ENCODE data around the gene GRIA3. TPM values are rescaled to one million over a fixed set of nuclear protein-coding genes. Genes with fewer than 3 reads are reported as not detected.

The GRIA3 gene
- total and polyA plus RNA-seq, 10 of the 15 experiments (the other 5 are each of a cell fraction or from before 2014, with no cell fraction given) = 0.45 to 4.3 (median 2.2) TPM

DNA sequence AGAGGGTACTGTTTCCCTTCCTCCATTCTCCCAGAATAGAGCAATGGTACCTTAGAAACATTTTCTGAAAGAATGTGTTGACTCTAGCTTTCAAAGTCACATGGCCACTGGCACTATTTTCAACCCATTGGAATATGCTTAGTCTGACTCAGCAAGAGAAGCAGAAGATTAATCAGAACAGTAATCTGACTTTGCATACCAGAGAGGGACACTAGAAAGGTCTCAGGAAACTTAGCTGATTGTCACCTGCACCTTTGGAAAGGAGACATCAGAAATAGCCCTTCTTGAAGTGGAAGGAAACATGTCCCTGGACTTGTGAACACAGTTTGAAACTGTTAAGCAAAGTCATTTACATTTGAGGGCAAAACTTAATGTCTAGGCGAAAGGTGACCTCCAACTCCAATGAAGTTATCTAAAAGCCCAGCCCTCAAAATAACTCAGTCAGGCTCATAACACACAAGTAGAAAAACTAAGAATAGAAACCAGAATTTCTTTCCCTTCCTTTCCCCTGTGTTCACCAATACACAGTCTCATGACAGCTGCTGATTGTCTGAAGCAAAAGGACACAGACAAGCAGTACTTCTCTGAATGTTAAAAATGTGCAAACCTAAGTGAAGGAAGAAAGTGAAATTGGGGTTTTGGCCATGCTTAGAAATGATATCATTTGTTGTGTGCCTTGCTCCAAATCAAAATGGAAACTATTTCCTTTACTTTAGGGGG lies 270.8 kb downstream of the GRIA3 start:
- no peak overlapping the region for H2AFZ ChIP-seq (ENCODE audit: control insufficient read depth, low read depth, low read length)
- no peaks in the 10 kb centered on the region for H3K9me3 ChIP-seq (replicated peaks; ENCODE audit: control insufficient read depth, insufficient read depth, low read length)
- H4K20me1 ChIP-seq (ENCODE audit: control insufficient read depth, insufficient read depth) = no peaks in the 10 kb centered on the region
- TF ChIP-seq MEF2A (IDR thresholded peaks at IDR 0.05; ENCODE audit: insufficient read depth, low read depth, low read length) (0 out of 2 replicates have a peak, but pooled peaks have one; percentile 17), SMAD5 (IDR thresholded peaks at IDR 0.05; ENCODE audit: low read depth) (no peak), NFIC (IDR thresholded peaks at IDR 0.05; ENCODE audit: low read depth, low read length) (0 out of 2 replicates have a peak, but pooled peaks have one; percentile 19)
- H3K4me1 ChIP-seq (ENCODE audit: control insufficient read depth, insufficient read depth, low read length) = no peaks in the 10 kb centered on the region; the same call in 1 of the 2 replicates
- CTCF ChIA-PET = interaction anchor here (0.6 to 1.5 kb wide), 2 partner anchors 32 to 544 kb away, joined by 3 to 4 read pairs; no protein-coding TSS in a partner anchor
- H3K27ac ChIP-seq (ENCODE audit: control insufficient read depth, insufficient read depth) = peak overlapping the region; percentile 4; the same call in 1 of the 2 replicates
- BruUV-seq (replicated peaks) = no TSS peak
- 63% methylated on average over 1 of the region's 1 CpG for WGBS (ENCODE audit: insufficient coverage, insufficient replicate concordance, low lambda C conversion rate, missing lambda C conversion rate)
- POLR2A ChIA-PET = interaction anchor here (1.0 kb wide), 1 partner anchor 36 kb away, joined by 3 read pairs; no protein-coding TSS in a partner anchor
- H3K4me2 ChIP-seq (ENCODE audit: control insufficient read depth, insufficient read depth) = peak overlapping the region; percentile 11; the same call in 1 of the 2 replicates
- no peaks in the 10 kb centered on the region for H3K36me3 ChIP-seq (ENCODE audit: control insufficient read depth in 2 of 2, insufficient read depth in 2 of 2, low read length in 1 of 2)
- H3K4me3 ChIP-seq = no peak overlapping the region
- in situ Hi-C loops (cut with MboI) (no loop called here), intact Hi-C loops (cut with micrococcal nuclease; ENCODE audit: unreplicated experiment) (loop anchor here (5.0 kb wide), 1 partner anchor 137 kb away; no protein-coding TSS in a partner anchor)
- no peaks in the 10 kb centered on the region for H3K27me3 ChIP-seq (replicated peaks in 1 of 2; ENCODE audit: control insufficient read depth in 2 of 2, insufficient read depth in 2 of 2, low read length in 1 of 2)
- RAD21 ChIA-PET (ENCODE audit: unreplicated experiment) = interaction anchor here (1.5 kb wide), 1 partner anchor 33 kb away, joined by 4 read pairs; no protein-coding TSS in a partner anchor
- ATAC-seq (no peak; the same call in 1 of the 3 replicates), FAIRE-seq (no peak), DNase-seq (ENCODE audit: low read depth, low spot score) (no peak)
- SMC1A ChIA-PET (ENCODE audit: uncharacterized antibody, unreplicated experiment) = interaction anchor here (1.5 kb wide), 1 partner anchor 11 kb away, joined by 3 read pairs; no protein-coding TSS in a partner anchor
- H3K9ac ChIP-seq (ENCODE audit: control insufficient read depth, insufficient read depth, low read length) = no peak overlapping the region
- H3K79me2 ChIP-seq (ENCODE audit: control insufficient read depth, insufficient read depth, low read length) = no peaks in the 10 kb centered on the region

DNA sequence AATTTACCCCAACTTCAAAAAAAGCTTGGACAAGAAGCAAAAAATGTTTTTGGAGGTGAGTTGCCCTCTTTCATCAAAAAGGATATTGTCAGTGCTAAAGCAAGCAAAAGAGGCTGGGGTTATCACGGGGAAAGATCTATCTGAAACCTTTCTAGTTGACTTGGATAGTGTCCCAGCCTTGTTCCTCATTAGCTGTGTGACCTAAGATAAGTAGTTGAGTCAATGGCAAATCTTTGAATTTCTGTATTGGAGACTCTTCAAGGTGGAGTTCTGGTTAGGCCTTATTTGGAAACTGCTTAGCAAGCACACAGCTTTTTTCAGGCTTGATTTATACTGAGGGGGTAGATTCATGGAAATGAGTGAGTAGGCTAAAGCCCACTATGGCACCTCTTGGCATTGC lies 271.6 kb downstream of the GRIA3 start:
- Histone ChIP-seq H3K9me3 (replicated peaks; ENCODE audit: control insufficient read depth, insufficient read depth, low read length) (no peaks in the 10 kb centered on the region), H4K20me1 (ENCODE audit: control insufficient read depth, insufficient read depth) (no peaks in the 10 kb centered on the region), H2AFZ (ENCODE audit: control insufficient read depth, low read depth, low read length) (no peak overlapping the region), H3K27ac (ENCODE audit: control insufficient read depth, insufficient read depth) (no peak overlapping the region), H3K36me3 (ENCODE audit: control insufficient read depth in 2 of 2, insufficient read depth in 2 of 2, low read length in 1 of 2) (no peaks in the 10 kb centered on the region), H3K4me1 (ENCODE audit: control insufficient read depth, insufficient read depth, low read length) (no peaks in the 10 kb centered on the region; the same call in 1 of the 2 replicates), H3K79me2 (ENCODE audit: control insufficient read depth, insufficient read depth, low read length) (no peaks in the 10 kb centered on the region), H3K27me3 (replicated peaks in 1 of 2; ENCODE audit: control insufficient read depth in 2 of 2, insufficient read depth in 2 of 2, low read length in 1 of 2) (no peaks in the 10 kb centered on the region), H3K9ac (ENCODE audit: control insufficient read depth, insufficient read depth, low read length) (no peak overlapping the region), H3K4me3 (no peak overlapping the region), H3K4me2 (ENCODE audit: control insufficient read depth, insufficient read depth) (no peak overlapping the region)
- ChIA-PET SMC1A (ENCODE audit: uncharacterized antibody, unreplicated experiment) (interaction anchor here (1.4 to 1.5 kb wide), 2 partner anchors 12 kb away, joined by 3 read pairs; no protein-coding TSS in a partner anchor), POLR2A (interaction anchor here (1.0 kb wide), 1 partner anchor 35 kb away, joined by 3 read pairs; no protein-coding TSS in a partner anchor), CTCF (interaction anchor here (1.5 kb wide), 1 partner anchor 33 kb away, joined by 4 read pairs; no protein-coding TSS in a partner anchor), RAD21 (ENCODE audit: unreplicated experiment) (interaction anchor here (1.5 kb wide), 1 partner anchor 33 kb away, joined by 4 read pairs; no protein-coding TSS in a partner anchor)
- in situ Hi-C loops (cut with MboI) (no loop called here), intact Hi-C loops (cut with micrococcal nuclease; ENCODE audit: unreplicated experiment) (no loop called here)
- DNase-seq (ENCODE audit: low read depth, low spot score) = no peak
- no peak for ATAC-seq
- BruUV-seq (replicated peaks) = no TSS peak
- 0% methylated on average over 1 of the region's 1 CpG for WGBS (ENCODE audit: insufficient coverage, insufficient replicate concordance, low lambda C conversion rate, missing lambda C conversion rate)
- no peak for FAIRE-seq
- TF ChIP-seq, protein P1, sequence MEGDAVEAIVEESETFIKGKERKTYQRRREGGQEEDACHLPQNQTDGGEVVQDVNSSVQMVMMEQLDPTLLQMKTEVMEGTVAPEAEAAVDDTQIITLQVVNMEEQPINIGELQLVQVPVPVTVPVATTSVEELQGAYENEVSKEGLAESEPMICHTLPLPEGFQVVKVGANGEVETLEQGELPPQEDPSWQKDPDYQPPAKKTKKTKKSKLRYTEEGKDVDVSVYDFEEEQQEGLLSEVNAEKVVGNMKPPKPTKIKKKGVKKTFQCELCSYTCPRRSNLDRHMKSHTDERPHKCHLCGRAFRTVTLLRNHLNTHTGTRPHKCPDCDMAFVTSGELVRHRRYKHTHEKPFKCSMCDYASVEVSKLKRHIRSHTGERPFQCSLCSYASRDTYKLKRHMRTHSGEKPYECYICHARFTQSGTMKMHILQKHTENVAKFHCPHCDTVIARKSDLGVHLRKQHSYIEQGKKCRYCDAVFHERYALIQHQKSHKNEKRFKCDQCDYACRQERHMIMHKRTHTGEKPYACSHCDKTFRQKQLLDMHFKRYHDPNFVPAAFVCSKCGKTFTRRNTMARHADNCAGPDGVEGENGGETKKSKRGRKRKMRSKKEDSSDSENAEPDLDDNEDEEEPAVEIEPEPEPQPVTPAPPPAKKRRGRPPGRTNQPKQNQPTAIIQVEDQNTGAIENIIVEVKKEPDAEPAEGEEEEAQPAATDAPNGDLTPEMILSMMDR (IDR thresholded peaks at IDR 0.05 in 2 of 3, conservative IDR thresholded peaks at IDR 0.05 in 1 of 3; ENCODE audit: control insufficient read depth in 2 of 3, extremely low read depth in 1 of 3, insufficient read depth in 1 of 3, low read depth in 3 of 3, low read length in 3 of 3) = no peak
- TF ChIP-seq SMC3 (IDR thresholded peaks at IDR 0.05; ENCODE audit: borderline replicate concordance, low read length) = no peak
- TF ChIP-seq SPI1 (IDR thresholded peaks at IDR 0.05; ENCODE audit: borderline replicate concordance, insufficient read depth, low read depth, low read length) = no peak
- no peak for TF ChIP-seq RB1 (IDR thresholded peaks at IDR 0.05; ENCODE audit: borderline replicate concordance)
- TF ChIP-seq PML (IDR thresholded peaks at IDR 0.05; ENCODE audit: low read length) = no peak
- TF ChIP-seq, protein P2, sequence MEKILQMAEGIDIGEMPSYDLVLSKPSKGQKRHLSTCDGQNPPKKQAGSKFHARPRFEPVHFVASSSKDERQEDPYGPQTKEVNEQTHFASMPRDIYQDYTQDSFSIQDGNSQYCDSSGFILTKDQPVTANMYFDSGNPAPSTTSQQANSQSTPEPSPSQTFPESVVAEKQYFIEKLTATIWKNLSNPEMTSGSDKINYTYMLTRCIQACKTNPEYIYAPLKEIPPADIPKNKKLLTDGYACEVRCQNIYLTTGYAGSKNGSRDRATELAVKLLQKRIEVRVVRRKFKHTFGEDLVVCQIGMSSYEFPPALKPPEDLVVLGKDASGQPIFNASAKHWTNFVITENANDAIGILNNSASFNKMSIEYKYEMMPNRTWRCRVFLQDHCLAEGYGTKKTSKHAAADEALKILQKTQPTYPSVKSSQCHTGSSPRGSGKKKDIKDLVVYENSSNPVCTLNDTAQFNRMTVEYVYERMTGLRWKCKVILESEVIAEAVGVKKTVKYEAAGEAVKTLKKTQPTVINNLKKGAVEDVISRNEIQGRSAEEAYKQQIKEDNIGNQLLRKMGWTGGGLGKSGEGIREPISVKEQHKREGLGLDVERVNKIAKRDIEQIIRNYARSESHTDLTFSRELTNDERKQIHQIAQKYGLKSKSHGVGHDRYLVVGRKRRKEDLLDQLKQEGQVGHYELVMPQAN (conservative IDR thresholded peaks at IDR 0.05) = no peak
- TF ChIP-seq ZNF622 (IDR thresholded peaks at IDR 0.05) = no peak
